Fibroblast of skin of right biceps (primary cell): ENCODE results near the gene SCGB1D1.

Experiments
- DNase-seq: peaks from one replicate; pipeline ENCODE4 v3.0.0-alpha.2; 2013

Gene SCGB1D1

DNA sequence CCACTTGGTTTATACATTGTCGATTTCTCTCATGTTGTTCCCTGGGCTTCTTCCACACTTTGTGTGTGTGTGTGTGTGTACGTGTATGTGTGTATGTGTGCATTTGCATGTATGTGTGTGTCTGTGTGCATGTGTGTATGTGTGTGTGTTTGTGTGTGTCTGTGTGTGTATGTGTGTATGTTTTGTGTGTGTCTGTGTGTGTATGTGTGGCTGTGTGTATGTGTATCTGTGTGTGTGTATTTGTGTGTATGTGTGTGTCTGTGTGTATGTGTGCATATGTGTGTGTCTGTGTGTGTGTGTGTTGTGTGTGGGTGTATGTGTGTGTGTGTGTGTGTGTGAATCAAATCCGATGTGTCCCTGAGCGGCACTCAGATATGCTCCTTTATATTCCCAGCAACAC is 47.5 kb downstream of the SCGB1D1 start:
- DNase-seq = no peak

GRCh38 chr11:62238151-62238550 is 48.1 kb downstream of the SCGB1D1 start:
- DNase-seq = no peak

DNA sequence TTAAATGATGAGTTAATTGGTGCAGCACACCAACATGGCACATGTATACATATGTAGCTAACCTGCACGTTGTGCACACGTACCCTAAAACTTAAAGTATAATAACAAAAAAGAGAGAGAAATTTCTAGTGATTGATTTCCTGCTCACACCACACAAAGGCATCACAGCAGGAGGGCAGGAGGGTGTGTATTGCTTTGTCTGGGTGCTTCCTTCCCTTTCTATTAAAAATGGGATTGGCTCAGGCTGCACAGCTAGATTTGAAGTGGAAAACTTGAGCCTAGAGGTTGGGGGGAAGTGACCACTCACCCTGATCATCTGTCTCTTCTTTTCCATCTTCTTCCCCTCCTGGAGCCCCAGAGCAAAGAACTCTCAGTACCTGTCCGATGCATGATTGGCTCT is 51.1 kb downstream of the SCGB1D1 start:
- DNase-seq = no peak

GRCh38 chr11:62242021-62242420 is 52.0 kb downstream of the SCGB1D1 start, which contains the start of gene SCGB1D2:
SCGB1D2 (plus strand) TSS chr11:62242239; CDS start chr11:62242308, 69 bp downstream.
- DNase-seq = no peak
